Measurements from ENCODE around the gene ATP6V0D1.
A peak's percentile ranks its signal among the peaks of the same experiment; 100 is the strongest.

ATP6V0D1 gene

DNA sequence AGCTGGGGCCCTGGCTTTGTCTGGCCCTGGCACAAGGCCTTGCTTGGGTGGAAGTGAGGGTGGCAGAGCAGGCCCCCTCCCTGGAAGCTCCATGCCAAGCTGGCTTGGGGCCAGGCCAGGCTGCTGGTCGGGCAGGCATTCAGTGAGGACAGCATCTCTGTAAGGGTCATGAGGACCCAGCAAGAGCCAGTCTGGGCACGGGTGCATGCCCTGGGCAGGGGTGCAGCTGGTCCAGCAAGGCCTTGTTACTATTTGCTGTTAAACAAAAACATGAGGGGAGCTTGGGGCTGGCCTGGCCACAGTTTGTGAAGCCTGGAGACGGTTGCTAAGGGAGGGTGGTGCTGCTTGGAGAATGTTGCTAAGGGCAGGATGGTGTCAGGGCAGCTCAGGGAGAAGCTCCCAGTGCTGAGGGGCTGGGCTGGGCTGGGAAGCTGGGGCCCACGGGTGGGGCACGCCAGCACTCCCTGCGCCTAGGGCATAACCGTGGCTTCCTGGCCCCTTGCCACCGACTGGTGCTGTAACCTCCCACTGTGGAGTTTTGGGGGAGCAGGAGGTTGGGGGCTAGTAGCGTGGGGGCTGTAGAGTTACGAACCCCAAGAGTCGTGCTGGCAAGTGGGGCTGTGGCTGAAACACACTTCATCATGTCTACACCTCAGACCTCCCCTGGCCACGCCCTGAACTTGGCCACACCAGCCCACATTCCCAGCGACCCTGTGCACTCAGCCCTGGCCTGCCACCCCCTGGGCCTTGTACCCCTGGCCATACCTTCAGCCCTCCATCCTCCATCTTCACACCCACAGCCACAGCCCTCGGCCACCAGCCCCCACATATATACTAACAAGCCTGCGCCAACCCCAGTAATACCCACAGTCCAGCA, 89.3 kb downstream of the ATP6V0D1 start:
- H3K27me3 Mint-ChIP-seq, result peaks cover 45 to 59% of the 10 kb centered on the region in 2 donors
- peaks cover 19 to 52% of the 10 kb centered on the region in 2 donors for H3K4me1 Mint-ChIP-seq
- H3K27ac Mint-ChIP-seq, result no peak overlapping the region
- DNase-seq (no peak), ATAC-seq (replicated peaks) (no peak)
- H3K9me3 Mint-ChIP-seq, result no peaks in the 10 kb centered on the region
- no peak overlapping the region for H3K4me3 Mint-ChIP-seq
- H3K36me3 Mint-ChIP-seq, result no peaks in the 10 kb centered on the region

DNA sequence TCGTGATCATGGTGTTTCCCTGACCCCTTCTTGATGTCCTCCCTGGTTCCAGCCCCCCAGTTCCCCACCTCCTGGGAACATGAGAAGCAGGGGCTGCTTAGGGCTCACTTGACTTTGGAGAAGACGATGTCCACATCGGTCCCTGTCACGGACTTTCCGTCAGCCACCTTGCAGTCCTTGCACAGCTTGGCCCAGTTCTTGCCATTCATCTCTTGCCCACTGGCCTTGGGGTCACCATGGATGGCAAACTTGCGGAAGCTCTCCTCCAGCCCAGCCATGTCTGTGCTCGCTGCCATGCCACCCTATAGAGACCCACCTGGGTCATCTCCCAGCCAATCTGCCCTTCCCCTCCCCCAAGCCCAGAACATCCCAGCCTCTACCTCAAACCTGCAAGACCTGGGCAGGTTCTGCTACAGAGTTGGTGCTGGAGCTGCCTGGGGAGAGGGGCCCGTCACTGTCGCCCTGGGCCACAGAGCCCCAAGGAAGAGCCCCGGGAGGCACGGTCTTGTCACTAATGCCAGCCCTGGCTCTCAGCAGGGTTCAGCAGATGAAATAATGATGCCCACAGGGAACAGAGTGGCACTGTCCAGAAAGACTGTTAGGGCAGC, 90.0 kb downstream of the ATP6V0D1 start:
- ATAC-seq (replicated peaks) (no peak), DNase-seq (no peak)
- Mint-ChIP-seq H3K4me3 (no peak overlapping the region), H3K27me3 (peaks cover 45 to 54% of the 10 kb centered on the region in 2 donors), H3K4me1 (peaks cover 23 to 52% of the 10 kb centered on the region in 2 donors), H3K27ac (no peak overlapping the region), H3K36me3 (no peaks in the 10 kb centered on the region), H3K9me3 (no peaks in the 10 kb centered on the region)

DNA sequence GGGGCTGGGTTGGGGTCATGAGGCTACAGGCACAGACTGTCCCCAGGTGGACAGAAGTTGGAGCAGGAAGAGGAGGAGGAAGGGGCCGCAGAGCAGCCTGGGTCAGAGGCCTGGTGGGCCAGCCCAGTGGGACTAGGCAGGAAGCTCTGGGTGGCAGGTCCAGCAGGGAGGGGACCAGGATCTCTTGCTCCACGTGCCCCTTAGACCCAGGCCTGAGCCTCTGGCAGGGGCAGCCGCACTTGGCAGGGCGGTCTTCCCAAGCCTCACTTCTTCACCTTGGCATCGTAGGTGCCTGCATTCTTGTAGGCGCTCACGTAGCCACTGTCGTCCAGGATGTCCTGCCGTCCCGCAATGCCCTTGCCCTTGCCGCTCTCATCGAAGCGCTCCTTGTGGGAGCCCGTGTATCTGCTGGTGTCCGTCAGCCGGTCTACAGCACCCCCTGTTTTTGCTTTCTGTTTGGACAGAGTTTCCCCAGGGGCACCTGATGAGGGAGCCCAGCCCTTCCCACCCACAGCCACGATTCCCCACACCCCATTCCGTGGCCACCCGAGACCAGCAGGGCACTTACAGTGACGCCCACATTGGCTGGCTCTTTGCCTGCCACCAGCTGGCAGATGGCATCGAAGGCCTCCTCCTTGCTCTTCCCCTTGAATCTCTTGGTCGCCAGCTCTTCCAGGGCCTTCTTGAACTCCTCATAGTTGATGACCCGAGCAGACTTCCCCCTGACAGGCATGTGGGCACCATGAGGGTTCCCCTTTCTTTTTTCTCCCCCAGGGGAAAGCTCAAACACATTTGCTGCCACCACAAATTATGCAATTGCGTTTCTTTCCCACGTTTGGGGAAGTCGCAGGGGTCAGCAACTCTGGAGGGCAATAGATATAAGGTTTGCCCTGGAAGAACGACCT, 90.8 kb downstream of the ATP6V0D1 start:
- peak; percentile 54 to 65 for ATAC-seq (replicated peaks)
- Mint-ChIP-seq H3K4me1 (peaks cover 23 to 47% of the 10 kb centered on the region in 2 donors), H3K27me3 (peaks cover 38 to 55% of the 10 kb centered on the region in 2 donors), H3K27ac (peak overlapping the region; percentile 43), H3K9me3 (no peaks in the 10 kb centered on the region), H3K36me3 (no peaks in the 10 kb centered on the region), H3K4me3 (peak overlapping the region; percentile 28 to 43)
- DNase-seq, result peak; percentile 29

DNA sequence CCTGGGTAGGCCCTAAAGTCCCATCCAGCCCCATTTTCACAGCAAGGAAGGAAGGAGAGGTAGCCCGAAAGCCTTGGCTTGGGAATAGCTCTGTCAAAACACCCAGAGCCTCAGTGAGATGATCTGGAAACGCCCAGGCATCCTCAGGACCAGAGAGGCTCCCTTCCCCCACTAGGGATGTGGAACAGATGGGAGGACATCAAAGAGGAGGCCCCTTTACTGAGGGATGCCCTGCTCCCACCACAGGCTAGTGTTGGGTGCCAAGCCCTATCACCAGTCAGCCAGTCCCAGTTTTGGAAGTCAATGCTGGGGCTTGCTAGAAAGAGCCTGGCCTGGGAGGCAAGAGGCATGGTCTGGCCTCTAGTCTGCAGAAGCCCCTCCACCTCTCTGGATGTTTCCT, 92.4 kb downstream of the ATP6V0D1 start:
- no peak for ATAC-seq (replicated peaks)
- no peak for DNase-seq
- Mint-ChIP-seq H3K9me3 (no peaks in the 10 kb centered on the region), H3K27me3 (peaks cover 26 to 41% of the 10 kb centered on the region in 2 donors), H3K4me3 (no peak overlapping the region), H3K27ac (no peak overlapping the region), H3K4me1 (peaks cover 18 to 32% of the 10 kb centered on the region in 2 donors), H3K36me3 (no peaks in the 10 kb centered on the region)

DNA sequence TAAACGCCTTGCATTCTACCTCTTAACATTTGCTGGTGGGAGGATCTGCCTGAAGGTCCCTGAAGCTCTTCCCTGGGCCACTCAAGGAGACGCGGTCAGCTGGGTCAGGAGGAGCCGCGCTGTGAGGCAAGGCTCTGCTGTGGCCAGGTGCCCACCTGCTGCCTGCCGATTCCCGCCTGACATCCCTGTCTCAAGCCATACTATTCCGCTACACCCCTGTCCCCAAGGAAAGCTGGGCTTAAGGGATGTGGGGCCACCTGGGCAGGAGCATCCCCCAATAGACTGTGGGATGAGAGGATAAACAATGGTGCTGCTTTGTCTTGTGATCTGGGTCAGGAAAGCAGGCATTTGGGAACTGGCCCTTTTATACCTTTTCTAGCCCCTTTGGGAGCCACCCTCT, 92.8 kb downstream of the ATP6V0D1 start:
- Mint-ChIP-seq H3K36me3 (no peaks in the 10 kb centered on the region), H3K27ac (no peak overlapping the region), H3K9me3 (no peaks in the 10 kb centered on the region), H3K4me1 (peaks cover 18 to 29% of the 10 kb centered on the region in 2 donors), H3K4me3 (no peak overlapping the region), H3K27me3 (peaks cover 24 to 37% of the 10 kb centered on the region in 2 donors)
- DNase-seq (no peak), ATAC-seq (replicated peaks) (no peak)
